ENCODE results near the gene OR2T35.

The OR2T35 gene

DNA sequence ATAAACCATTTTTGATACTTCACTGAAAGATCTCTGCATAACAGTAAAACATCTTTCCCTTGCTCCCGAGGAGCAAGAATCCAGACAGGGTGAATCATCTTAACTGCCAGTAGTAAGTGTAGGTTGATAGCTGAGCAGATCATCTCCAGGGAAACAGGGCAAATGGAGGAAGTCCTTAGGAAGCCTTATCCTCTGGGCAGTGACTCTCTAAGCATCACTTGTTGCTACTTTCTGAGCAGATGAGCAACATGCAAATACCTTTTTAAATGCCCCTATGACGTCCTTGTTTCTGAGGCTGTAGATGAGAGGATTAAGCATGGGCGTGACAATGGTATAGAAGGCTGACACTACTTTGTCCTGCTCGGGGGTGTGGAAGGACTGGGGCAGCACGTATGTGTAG lies 19.1 kb downstream of the OR2T35 start:
- no peak for DNase-seq

GRCh38 chr1:248625166-248625565 lies 19.9 kb downstream of the OR2T35 start:
- DNase-seq, result no peak

DNA sequence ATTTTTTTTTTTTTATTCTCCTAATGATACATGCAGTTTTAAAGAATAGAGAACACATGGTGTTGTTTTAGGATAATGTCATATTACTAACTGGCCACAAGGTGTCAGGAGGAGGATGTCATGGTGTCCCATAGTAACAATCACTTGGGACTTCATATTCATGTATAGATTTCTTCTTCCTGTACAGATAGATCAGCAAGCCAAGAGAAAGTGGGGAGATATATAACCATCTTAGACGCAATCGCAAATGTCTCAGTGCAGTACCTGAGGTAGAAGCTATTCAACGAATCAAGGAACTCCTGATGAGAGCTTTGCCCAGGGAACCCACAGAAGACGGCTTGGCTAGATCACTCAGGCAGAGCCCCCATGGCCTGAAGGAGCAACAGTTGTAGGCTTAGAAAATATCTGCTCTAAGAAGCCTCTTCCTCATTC lies 22.5 kb downstream of the OR2T35 start:
- peak; percentile 15 for DNase-seq

DNA sequence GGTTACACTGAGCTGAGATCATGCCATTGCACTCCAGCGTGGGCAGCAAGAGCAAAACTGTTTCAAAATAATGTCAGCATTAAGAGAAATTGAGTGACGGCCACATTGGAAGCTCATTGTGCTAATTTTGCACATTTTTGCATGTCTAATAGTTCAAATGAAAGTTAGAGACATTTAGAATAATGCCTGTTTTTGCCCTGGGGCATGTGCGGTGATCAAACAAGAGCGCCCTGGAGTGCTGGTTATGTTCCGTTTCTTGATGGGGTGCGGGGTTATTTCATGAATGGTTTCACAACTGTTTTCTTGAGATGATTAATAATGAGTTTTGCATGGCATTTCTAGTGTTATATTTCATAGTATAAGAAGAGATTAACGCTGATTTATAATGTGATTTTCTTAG lies 23.3 kb downstream of the OR2T35 start:
- DNase-seq, result no peak

DNA sequence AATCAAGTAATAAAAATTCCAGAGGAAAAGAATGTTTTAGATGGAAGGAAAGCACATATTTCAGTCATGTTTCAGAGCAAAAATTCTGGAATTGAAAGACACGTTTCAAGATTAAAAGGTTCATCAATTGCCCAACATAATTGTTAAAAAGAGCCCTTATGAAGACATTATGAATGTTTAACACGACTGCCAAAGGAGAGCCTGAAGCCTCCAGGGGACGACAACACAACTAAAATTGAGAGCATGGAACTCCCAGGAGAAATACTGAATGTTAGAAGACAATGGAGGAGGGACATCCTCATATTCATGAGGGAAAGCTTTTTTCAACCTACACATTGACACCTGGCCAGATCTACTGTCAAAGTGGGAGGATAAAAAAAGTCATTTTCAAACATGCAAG lies 26.2 kb downstream of the OR2T35 start:
- peak; percentile 9 for DNase-seq

DNA sequence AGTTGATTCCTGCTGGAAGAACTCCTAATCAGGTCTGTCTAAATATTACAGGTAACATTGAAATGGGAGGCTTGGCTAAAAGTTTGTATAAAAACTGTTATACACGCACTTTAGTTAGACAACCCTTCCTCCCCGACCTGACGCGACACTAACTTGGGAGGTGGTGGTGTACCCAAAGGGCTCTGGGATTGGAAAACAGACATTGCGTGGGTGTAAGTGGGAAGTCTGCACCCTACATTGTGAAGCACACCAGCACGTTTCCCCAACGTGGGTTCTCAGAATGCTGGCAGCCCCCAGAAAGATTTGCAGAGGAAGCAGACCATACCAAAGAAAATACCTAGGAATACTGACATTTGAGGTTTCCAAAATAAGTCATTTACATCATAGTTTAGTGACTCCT lies 27.0 kb downstream of the OR2T35 start:
- DNase-seq, result no peak

- DNase-seq, result no peak
These were observed 31.3 kb downstream of the OR2T35 start for GRCh38 chr1:248613742-248614141.

DNA sequence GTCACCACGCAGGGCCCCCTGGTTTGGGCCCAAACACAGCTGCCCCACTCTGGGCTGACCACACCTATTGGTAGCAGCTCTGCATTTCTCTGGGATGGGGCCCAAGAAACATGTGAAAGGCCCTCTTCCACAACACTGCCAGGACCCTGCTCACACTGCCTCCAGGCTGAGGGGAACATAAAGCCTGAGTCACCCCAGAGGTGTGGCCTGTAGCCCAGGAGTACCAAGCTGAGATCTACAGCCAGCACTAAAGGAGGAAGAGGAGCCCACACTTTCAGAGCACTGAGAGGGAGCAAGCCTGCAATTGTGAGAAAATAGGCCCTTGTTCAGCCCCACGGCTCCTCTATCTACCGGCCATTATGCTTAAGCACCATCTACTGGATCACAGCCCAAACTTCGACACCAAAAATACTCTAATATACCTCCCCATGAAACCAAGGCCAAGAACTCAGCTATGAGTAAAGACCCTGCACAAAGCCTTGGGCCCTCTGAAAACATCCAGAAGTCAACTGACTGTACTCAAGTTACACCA lies 33.1 kb downstream of the OR2T35 start:
- no peak for DNase-seq

DNA sequence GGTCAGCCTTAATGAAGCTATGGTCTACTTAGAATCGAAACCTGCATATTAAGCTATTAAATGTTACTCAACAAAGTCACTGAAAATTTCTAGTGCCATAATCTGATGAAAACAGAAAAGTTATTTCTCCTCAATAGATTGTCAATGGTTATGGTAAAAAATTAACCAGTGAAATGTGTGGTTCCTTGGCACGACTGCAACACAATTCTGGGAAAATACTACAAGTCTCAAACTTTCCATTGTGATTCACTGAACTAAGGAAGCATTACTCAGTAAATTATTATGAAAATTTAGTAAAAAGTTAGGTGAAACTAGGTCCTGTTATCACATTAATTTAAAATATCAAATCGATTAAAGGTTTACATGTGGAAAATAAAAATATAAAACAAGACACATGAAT lies 34.8 kb downstream of the OR2T35 start:
- DNase-seq, result no peak

DNA sequence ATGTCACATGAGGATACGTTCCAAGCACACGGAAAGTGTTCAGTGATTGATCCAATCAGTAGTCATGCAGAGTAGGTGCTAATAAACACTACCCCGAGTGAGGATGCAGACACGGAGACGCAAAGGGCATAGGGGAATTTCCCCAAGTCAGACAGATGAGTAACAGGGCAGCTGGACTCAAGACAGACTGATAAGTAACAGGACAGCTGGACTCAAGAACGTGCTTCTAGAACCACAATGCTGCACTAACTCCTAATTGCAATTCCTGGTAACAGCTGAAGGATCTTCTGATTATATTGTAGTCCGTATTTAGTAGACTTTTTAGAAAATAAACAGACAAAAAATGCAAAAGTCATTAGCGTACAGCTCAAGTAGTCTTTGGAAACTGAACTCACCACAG lies 45.7 kb downstream of the OR2T35 start:
- DNase-seq, result no peak

GRCh38 chr1:248597589-248597988 lies 47.5 kb downstream of the OR2T35 start, which contains the start of gene OR2T10:
Gene OR2T10 (minus strand): TSS chr1:248597700. CDS start chr1:248593768, 3,932 bp downstream.
- DNase-seq, result no peak

DNA sequence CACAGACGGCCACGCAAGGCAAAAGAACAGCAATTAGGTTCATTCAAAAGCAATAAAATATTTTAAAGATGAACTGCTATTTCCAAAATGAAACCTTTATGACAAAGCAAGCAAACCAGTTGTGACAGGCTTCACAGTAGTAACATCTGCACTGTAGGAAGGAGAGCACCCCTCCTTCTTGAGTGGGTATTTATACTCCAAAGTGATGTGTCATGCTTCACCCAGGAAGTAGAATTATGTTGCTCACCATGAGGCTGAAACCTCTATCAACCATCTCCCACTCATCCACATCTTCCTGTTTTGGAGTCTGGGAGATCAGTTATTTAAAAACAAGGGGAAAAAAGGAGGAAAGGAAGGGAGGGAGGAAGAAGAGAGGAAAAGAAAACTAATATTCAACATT lies 48.5 kb downstream of the OR2T35 start:
- no peak for DNase-seq

- no peak for DNase-seq
These were observed 51.9 kb downstream of the OR2T35 start for GRCh38 chr1:248593226-248593625.

DNA sequence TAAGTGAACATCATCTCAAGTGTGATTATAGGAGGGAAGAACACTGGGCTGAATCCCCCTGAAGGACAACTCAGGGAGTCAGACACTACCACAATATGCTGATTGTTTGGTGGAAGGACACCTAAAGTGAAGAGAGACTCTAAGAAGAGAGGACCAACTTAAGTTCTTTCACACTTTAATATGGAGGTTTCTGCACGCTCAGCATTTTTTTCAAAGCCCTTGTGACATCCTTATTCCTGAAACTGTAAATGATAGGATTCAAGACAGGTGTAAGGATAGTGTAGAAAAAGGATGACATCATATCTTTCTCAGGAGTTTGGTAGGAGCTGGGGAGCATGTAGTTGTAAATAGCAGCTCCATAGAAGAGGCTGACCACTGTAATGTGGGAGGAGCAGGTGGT lies 52.4 kb downstream of the OR2T35 start:
- no peak for DNase-seq

- no peak for DNase-seq
These were observed 55.0 kb downstream of the OR2T35 start for GRCh38 chr1:248590055-248590454.

- no peak for DNase-seq
These were observed 55.7 kb downstream of the OR2T35 start for GRCh38 chr1:248589334-248589733.

All from fibroblast of skin of scalp (primary cell).